ENCODE data around the gene STEAP1B. TPM values are rescaled to one million over a fixed set of nuclear protein-coding genes. Genes with fewer than 3 reads are reported as not detected.

STEAP1B gene
- polyA plus RNA-seq, 3 donors: 0.16 TPM; not detected in 2

- Histone ChIP-seq H3K9me3 (replicated peaks in 1 of 2; ENCODE audit: control insufficient read depth in 1 of 2, insufficient read depth in 1 of 2, low read length in 2 of 2) (no peaks in the 10 kb centered on the region), H3K4me2 (replicated peaks; ENCODE audit: extremely low read depth, low read length, poor library complexity, severe bottlenecking) (no peak overlapping the region), H3K79me2 (ENCODE audit: insufficient read depth, low read length) (no peaks in the 10 kb centered on the region), H3K36me3 (replicated peaks in 1 of 2; ENCODE audit: control insufficient read depth in 1 of 2, insufficient read depth in 2 of 2, low read length in 2 of 2) (no peaks in the 10 kb centered on the region), H3K9ac (ENCODE audit: insufficient read depth, low read length, poor library complexity, severe bottlenecking) (no peak overlapping the region), H2AFZ (ENCODE audit: insufficient read depth, low read depth, low read length, poor library complexity, severe bottlenecking) (no peak overlapping the region), H3K4me1 (ENCODE audit: control insufficient read depth in 1 of 2, insufficient read depth in 2 of 2, low read length in 2 of 2) (no peaks in the 10 kb centered on the region), H3K27ac (ENCODE audit: low read depth in 1 of 2, low read length in 2 of 2) (no peak overlapping the region), H3K27me3 (ENCODE audit: control insufficient read depth in 2 of 2, insufficient read depth in 2 of 2, low read length in 2 of 2) (no peaks in the 10 kb centered on the region), H3K4me3 (replicated peaks in 1 of 3; ENCODE audit: low read depth in 2 of 3, low read length in 3 of 3) (no peak overlapping the region), H4K20me1 (ENCODE audit: insufficient read depth, low read length) (no peaks in the 10 kb centered on the region)
- intact Hi-C loops (cut with micrococcal nuclease): no loop called here
- TF ChIP-seq CTCF (IDR thresholded peaks at IDR 0.05): no peak
- DNase-seq: no peak
- Mint-ChIP-seq H3K9me3 (peaks cover 0 to 2% (median 0%) of the 10 kb centered on the region in 7 donors), H3K4me3 (no peak overlapping the region), H3K36me3 (no peaks in the 10 kb centered on the region), H3K27ac (peak overlapping the region in 1 of 7 donors; percentile 4), H3K4me1 (no peaks in the 10 kb centered on the region), H3K27me3 (ENCODE audit: low read depth in 3 of 3) (peaks cover 0 to 6% (median 3%) of the 10 kb centered on the region in 3 donors)
- 100% methylated on average over 4 of the region's 7 CpGs for WGBS (ENCODE audit: insufficient coverage)
These were observed 80.5 kb downstream of the STEAP1B start for GRCh38 chr7:22419488-22419887.

DNA sequence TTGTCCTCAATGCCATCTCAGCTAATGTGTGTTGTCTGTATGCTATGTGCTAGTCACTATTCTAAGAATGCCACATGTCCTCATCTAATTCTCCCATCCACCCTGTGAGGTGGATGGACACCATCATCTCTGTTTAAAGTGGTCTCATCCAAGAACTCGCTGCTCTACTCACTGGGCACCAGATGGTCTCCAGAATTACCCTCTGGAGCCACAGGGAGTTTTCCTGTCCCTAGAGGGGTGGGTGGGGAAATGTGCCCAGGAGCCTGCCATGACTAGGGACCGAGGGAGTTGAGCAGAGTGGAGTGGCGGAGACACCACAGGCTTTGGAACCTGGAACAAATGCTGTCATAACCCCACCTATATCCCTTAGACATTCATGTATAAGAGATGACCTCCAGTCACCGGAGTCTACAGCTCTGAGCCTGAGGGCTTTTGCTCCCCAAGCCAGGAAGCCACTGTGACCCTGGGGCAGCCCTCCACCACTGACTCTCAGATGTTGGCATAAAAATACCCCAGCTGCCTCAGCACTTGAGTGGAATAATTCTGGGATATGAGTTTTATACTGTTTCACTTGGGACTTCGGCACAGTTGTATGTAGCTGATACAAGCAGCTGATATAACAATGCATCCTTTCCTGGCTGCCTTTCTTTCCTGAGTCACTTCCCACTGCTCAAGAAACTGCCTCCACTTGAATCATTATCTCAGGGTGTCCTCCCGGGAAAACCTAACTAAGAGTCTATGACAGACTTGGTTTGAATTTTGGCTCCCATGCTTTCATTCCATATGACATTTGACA, 81.5 kb downstream of the STEAP1B start:
- Histone ChIP-seq H3K27me3 (ENCODE audit: control insufficient read depth in 2 of 2, insufficient read depth in 2 of 2, low read length in 2 of 2) (no peaks in the 10 kb centered on the region), H3K79me2 (ENCODE audit: insufficient read depth, low read length) (no peaks in the 10 kb centered on the region), H3K4me1 (ENCODE audit: control insufficient read depth in 1 of 2, insufficient read depth in 2 of 2, low read length in 2 of 2) (no peaks in the 10 kb centered on the region), H2AFZ (ENCODE audit: insufficient read depth, low read depth, low read length, poor library complexity, severe bottlenecking) (no peak overlapping the region), H3K36me3 (replicated peaks in 1 of 2; ENCODE audit: control insufficient read depth in 1 of 2, insufficient read depth in 2 of 2, low read length in 2 of 2) (no peaks in the 10 kb centered on the region), H3K4me3 (replicated peaks in 1 of 3; ENCODE audit: low read depth in 2 of 3, low read length in 3 of 3) (no peak overlapping the region), H3K4me2 (replicated peaks; ENCODE audit: extremely low read depth, low read length, poor library complexity, severe bottlenecking) (no peak overlapping the region), H3K9me3 (replicated peaks in 1 of 2; ENCODE audit: control insufficient read depth in 1 of 2, insufficient read depth in 1 of 2, low read length in 2 of 2) (no peaks in the 10 kb centered on the region), H4K20me1 (ENCODE audit: insufficient read depth, low read length) (no peaks in the 10 kb centered on the region), H3K27ac (ENCODE audit: low read depth in 1 of 2, low read length in 2 of 2) (no peak overlapping the region), H3K9ac (ENCODE audit: insufficient read depth, low read length, poor library complexity, severe bottlenecking) (no peak overlapping the region)
- Mint-ChIP-seq H3K27ac (no peak overlapping the region), H3K36me3 (no peaks in the 10 kb centered on the region), H3K9me3 (peaks cover 0 to 2% (median 0%) of the 10 kb centered on the region in 7 donors), H3K27me3 (ENCODE audit: low read depth in 3 of 3) (peaks cover 0 to 7% (median 3%) of the 10 kb centered on the region in 3 donors), H3K4me1 (no peaks in the 10 kb centered on the region), H3K4me3 (no peak overlapping the region)
- no peak for TF ChIP-seq CTCF (IDR thresholded peaks at IDR 0.05)
- no peak for DNase-seq
- intact Hi-C loops (cut with micrococcal nuclease): no loop called here
- 71% methylated on average over 4 of the region's 6 CpGs for WGBS (ENCODE audit: insufficient coverage)
